ENCODE measurements around the gene PTPRN2. TPM values are rescaled to one million over a fixed set of nuclear protein-coding genes. Genes with fewer than 3 reads are reported as not detected.

The PTPRN2 gene
- total and polyA plus RNA-seq, 2 of the 8 experiments (the other 6 are each of a cell fraction or from before 2014, with no cell fraction given) = 2.6 to 4.5 TPM

DNA sequence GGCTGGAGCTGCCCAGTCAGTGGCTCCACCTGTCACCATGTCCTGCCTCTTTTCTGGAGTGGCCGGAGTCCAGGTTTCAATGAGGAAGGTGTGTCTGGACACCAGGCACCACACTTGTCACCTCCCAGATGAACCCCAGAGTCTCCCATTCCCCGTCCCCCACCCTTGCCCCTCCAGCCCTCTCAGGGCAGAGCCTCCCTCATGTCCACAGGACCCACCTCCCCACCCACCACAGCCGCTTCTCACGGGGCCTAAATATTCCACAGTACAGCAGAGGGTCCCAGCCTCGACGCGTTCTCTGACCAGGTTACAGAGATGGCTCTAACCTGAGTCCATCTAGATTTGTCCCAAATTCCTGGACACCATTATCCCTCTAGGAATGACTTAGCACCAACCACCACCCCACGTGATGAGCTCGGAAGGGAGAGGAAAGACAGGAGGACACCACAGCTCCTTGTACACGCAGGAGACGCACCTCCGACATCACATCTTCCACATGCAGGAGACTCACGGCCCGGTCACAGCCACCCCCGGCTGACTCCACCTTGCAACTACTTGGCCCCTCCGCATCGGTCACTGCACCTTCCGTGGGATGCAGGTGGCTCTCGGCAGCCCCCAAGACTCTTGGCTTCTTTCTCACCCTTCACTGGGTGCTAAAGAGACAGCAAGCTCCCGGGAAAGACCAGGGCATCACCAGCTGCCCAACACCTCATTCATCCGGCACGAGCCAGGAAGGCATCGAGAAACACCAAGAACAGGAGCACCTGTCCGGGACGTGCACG, 690.7 kb downstream of the PTPRN2 start:
- Histone ChIP-seq H3K56ac (replicated peaks; ENCODE audit: insufficient read length, low read depth, low read length) (no peak overlapping the region), H3K4me1 (replicated peaks in 1 of 4; ENCODE audit: control insufficient read depth in 3 of 4, insufficient read depth in 4 of 4, low read length in 3 of 4) (peaks cover 0 to 4% (median 1%) of the 10 kb centered on the region in 4 experiments; a peak in 2 of 7 replicates), H3K36me3 (ENCODE audit: control insufficient read depth in 2 of 4, insufficient read depth in 4 of 4, low read length in 3 of 4) (no peaks in the 10 kb centered on the region), H3K23me2 (ENCODE audit: low read depth, low read length) (no peaks in the 10 kb centered on the region), H3K14ac (ENCODE audit: insufficient read length) (no peak overlapping the region), H3K18ac (ENCODE audit: extremely low read depth, low read length) (no peak overlapping the region), H4K8ac (ENCODE audit: extremely low read depth, insufficient read depth, low read length) (no peak overlapping the region), H2AK5ac (ENCODE audit: low read depth, low read length) (no peak overlapping the region), H2BK20ac (ENCODE audit: low read length) (no peak overlapping the region), H3K9ac (replicated peaks in 1 of 4; ENCODE audit: extremely low read depth in 1 of 4, low read depth in 3 of 4, low read length in 3 of 4) (no peak overlapping the region), H3K4me2 (ENCODE audit: insufficient read depth in 1 of 2, low read depth in 2 of 2, low read length in 2 of 2) (no peak overlapping the region), H2BK5ac (ENCODE audit: low read depth, low read length) (no peak overlapping the region), H2AFZ (ENCODE audit: low read length) (no peak overlapping the region), H3K4ac (replicated peaks; ENCODE audit: insufficient read length, low read depth, low read length) (no peak overlapping the region), H3K27ac (ENCODE audit: low read depth, low read length) (no peak overlapping the region), H3K79me1 (ENCODE audit: low read depth, low read length) (no peaks in the 10 kb centered on the region), H4K5ac (ENCODE audit: insufficient read length, low read depth, low read length) (no peak overlapping the region), H3K27me3 (replicated peaks in 1 of 4; ENCODE audit: control insufficient read depth in 3 of 4, extremely low read depth in 1 of 4, insufficient read depth in 3 of 4, low read length in 3 of 4) (no peaks in the 10 kb centered on the region), H2BK12ac (ENCODE audit: low read depth, low read length) (no peak overlapping the region), H2BK120ac (replicated peaks; ENCODE audit: low read depth, low read length) (no peak overlapping the region), H3K79me2 (ENCODE audit: control insufficient read depth in 1 of 2, insufficient read depth in 2 of 2, low read length in 2 of 2) (no peaks in the 10 kb centered on the region), H4K91ac (replicated peaks; ENCODE audit: insufficient read length, low read length) (no peak overlapping the region), H3K4me3 (ENCODE audit: extremely low read depth in 1 of 4, insufficient read depth in 2 of 4, low read depth in 3 of 4, low read length in 4 of 4) (no peak overlapping the region), H4K20me1 (replicated peaks in 1 of 2; ENCODE audit: control insufficient read depth in 1 of 2, insufficient read depth in 2 of 2, low read length in 2 of 2) (no peaks in the 10 kb centered on the region), H2BK15ac (ENCODE audit: low read length) (no peak overlapping the region), H3K9me3 (ENCODE audit: insufficient read depth in 2 of 2, low read depth in 1 of 2, low read length in 1 of 2) (no peaks in the 10 kb centered on the region), H3K23ac (ENCODE audit: insufficient read length) (no peak overlapping the region)
- DNase-seq (ENCODE audit: low read depth in 1 of 2, low spot score in 2 of 2) (no peak), FAIRE-seq (no peak)
- POLR2A ChIA-PET (ENCODE audit: partially characterized antibody) = no interaction called here
- 93% methylated on average over 26 of the region's 26 CpGs; no CpG with 5 or more reads in 1 of the 2 experiments for WGBS, 2 experiments (ENCODE audit: extremely low coverage in 1 of 2, insufficient coverage in 1 of 2, insufficient read length in 1 of 2, insufficient replicate concordance in 2 of 2, low coverage in 1 of 2, low lambda C conversion rate in 2 of 2, missing lambda C conversion rate in 1 of 2)
- CTCF ChIA-PET (ENCODE audit: partially characterized antibody) = interaction anchor here (1.1 to 2.3 kb wide), 3 partner anchors 9 to 21 kb away, joined by 4 to 9 read pairs (median 4); no protein-coding TSS in a partner anchor
- TF ChIP-seq RFX5 (IDR thresholded peaks at IDR 0.05; ENCODE audit: borderline replicate concordance, low read depth, low read length) (no peak), TEAD4 (IDR thresholded peaks at IDR 0.05; ENCODE audit: low read depth, low read length) (no peak)

All from H1 (cell line).